AG08396 (cell line): Measurements from ENCODE around the gene KIAA0586.
A peak's percentile ranks its signal among the peaks of the same experiment; 100 is the strongest.
"Not testable (repeated sequence)": the region's sequence is repeated elsewhere in the genome, so short reads cannot be mapped to it uniquely, and the experiment has no call there.

Experiments
- DNase-seq: peaks from one replicate; pipeline ENCODE4 v3.0.0; 2012; ENCODE audit warnings: low spot score, mixed read lengths

The KIAA0586 gene

GRCh38 chr14:58427281-58428117, at the start of gene KIAA0586, which contains the start of gene TIMM9:
TSS of gene KIAA0586 (plus strand) at chr14:58427719. CDS start at chr14:58428265, 546 bp downstream.
TSS of gene TIMM9 (minus strand) at chr14:58427531. CDS start at chr14:58411945, 15,586 bp downstream.
- peak; percentile 96 for DNase-seq

- no peak for DNase-seq
Observed at GRCh38 chr14:58390830-58391229, 36.7 kb upstream of the KIAA0586 start.

- DNase-seq: no peak
Observed at GRCh38 chr14:58395562-58395811, 32.0 kb upstream of the KIAA0586 start.

- DNase-seq: peak; percentile 93
Observed at GRCh38 chr14:58395812-58396788, 31.4 kb upstream of the KIAA0586 start, which contains the start of gene TOMM20L. TSS of gene TOMM20L (plus strand) at chr14:58395930. CDS start at chr14:58395958, 28 bp downstream.

GRCh38 chr14:58397156-58397555, 30.4 kb upstream of the KIAA0586 start:
- DNase-seq: no peak

GRCh38 chr14:58398495-58398894, 29.0 kb upstream of the KIAA0586 start:
- no peak for DNase-seq

GRCh38 chr14:58398895-58399294, 28.6 kb upstream of the KIAA0586 start:
- no peak for DNase-seq

- no peak for DNase-seq
Observed at GRCh38 chr14:58401587-58401986, 25.9 kb upstream of the KIAA0586 start.

GRCh38 chr14:58408681-58409215, 18.8 kb upstream of the KIAA0586 start:
- DNase-seq: no peak

GRCh38 chr14:58414845-58415244, 12.7 kb upstream of the KIAA0586 start:
- no peak for DNase-seq

GRCh38 chr14:58415636-58416547, 11.6 kb upstream of the KIAA0586 start:
- no peak for DNase-seq

GRCh38 chr14:58416934-58417333, 10.6 kb upstream of the KIAA0586 start:
- DNase-seq: not testable (repeated sequence)

GRCh38 chr14:58426670-58427280, 744 bp upstream of the KIAA0586 start:
- peak; percentile 65 for DNase-seq

- peak; percentile 24 for DNase-seq
Observed at GRCh38 chr14:58428118-58428683, 682 bp downstream of the KIAA0586 start.

GRCh38 chr14:58430156-58430555, 2.6 kb downstream of the KIAA0586 start:
- DNase-seq: peak; percentile 18

GRCh38 chr14:58439476-58439875, 12.0 kb downstream of the KIAA0586 start:
- no peak for DNase-seq

- DNase-seq: no peak
Observed at GRCh38 chr14:58444627-58445026, 17.1 kb downstream of the KIAA0586 start.

GRCh38 chr14:58455593-58456265, 28.2 kb downstream of the KIAA0586 start:
- DNase-seq: no peak

- DNase-seq: no peak
Observed at GRCh38 chr14:58460772-58461171, 33.3 kb downstream of the KIAA0586 start.

GRCh38 chr14:58463147-58463546, 35.6 kb downstream of the KIAA0586 start:
- no peak for DNase-seq
